ENCODE results near the gene GALP.
A peak's percentile ranks its signal among the peaks of the same experiment; 100 is the strongest.

Gene GALP

DNA sequence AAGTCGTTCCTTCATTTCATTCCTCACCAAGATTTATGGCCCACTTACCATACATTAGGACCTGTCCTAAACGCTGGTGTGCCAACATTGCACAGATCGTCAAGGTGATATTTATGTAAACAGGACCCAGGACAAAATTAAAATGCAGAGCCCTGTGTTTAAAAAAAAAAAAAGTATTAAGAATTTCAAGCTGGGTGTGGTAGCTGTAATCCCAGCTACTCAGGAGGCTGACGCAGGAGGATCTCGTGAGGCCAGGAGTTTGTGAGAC lies 41.2 kb upstream of the GALP start:
- CTCF ChIA-PET = interaction anchor here (1.8 kb wide), 1 partner anchor 12 kb away, joined by 4 read pairs; no protein-coding TSS in a partner anchor
- DNase-seq (ENCODE audit: low read depth, low spot score) = no peak
- TF ChIP-seq, protein P1, sequence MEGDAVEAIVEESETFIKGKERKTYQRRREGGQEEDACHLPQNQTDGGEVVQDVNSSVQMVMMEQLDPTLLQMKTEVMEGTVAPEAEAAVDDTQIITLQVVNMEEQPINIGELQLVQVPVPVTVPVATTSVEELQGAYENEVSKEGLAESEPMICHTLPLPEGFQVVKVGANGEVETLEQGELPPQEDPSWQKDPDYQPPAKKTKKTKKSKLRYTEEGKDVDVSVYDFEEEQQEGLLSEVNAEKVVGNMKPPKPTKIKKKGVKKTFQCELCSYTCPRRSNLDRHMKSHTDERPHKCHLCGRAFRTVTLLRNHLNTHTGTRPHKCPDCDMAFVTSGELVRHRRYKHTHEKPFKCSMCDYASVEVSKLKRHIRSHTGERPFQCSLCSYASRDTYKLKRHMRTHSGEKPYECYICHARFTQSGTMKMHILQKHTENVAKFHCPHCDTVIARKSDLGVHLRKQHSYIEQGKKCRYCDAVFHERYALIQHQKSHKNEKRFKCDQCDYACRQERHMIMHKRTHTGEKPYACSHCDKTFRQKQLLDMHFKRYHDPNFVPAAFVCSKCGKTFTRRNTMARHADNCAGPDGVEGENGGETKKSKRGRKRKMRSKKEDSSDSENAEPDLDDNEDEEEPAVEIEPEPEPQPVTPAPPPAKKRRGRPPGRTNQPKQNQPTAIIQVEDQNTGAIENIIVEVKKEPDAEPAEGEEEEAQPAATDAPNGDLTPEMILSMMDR (IDR thresholded peaks at IDR 0.05; ENCODE audit: insufficient read depth, low read length, missing control alignments) = no peak
- H3K4me3 ChIP-seq (ENCODE audit: low read depth, low read length) = no peak overlapping the region
- POLR2A ChIA-PET = no interaction called here

DNA sequence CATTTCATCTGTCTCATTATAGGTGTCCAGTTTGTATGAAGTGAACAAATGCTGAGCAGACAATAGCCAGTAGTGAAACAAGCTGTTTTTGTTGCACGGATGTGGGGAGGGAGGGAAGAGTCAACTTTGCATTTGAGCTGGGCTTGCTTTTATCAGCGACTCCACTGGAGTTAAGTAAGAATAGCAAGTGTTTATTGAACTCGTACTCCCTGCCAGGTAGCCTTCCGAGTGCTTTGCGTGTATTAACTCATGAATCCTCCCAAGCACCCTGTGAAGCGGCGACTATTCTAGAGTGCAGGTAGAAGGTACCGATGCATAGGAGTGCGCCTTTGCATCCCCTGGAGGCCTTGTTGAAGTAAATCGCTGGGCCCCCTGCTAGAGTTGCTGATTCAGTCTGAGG lies 39.4 kb upstream of the GALP start:
- ChIA-PET POLR2A (no interaction called here), CTCF (no interaction called here)

DNA sequence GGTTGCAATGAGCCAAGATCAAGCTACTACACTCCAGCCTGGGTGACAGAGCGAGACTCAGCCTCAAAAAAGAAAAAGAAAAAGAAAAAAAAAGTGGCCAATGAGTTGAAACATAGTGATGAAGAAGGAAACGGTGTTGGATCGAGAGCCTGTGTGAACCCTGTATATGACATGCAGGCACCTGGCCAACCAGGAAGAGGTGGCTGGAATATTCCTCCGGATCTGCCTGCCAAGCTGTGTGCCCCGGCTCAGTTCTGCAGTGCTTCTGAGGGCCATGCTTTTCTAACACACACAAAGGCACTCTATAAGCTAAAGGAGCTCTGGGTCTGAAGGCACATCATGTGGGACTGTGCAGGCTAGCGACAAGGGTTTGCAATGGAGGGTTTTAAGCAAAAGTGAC lies 38.4 kb upstream of the GALP start:
- POLR2A ChIA-PET = no interaction called here

More for the DNA sequence above, 39.4 kb upstream of the GALP start:
- no peak overlapping the region for H3K4me3 ChIP-seq (ENCODE audit: low read depth, low read length)
- no peak for DNase-seq (ENCODE audit: low read depth, low spot score)
- TF ChIP-seq, protein P1 (IDR thresholded peaks at IDR 0.05; ENCODE audit: insufficient read depth, low read length, missing control alignments) = no peak

DNA sequence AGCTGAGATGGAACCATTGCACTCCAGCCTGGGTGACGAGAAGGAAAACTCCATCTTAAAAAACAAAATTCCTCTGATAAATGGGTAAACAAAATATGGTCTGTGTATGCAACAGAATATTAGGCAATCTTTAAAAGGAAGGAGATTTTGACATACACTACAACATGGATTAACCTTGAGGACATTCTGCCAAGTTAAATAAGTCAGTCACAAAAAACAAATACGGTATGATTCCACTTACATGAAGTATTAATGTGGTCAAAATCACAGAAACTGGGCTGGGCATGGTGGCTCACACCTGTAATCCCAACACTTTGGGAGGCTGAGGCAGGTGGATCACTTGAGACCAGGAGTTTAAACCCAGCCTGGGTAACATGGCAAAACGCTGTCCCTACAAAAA lies 37.7 kb upstream of the GALP start:
- no peak for DNase-seq (ENCODE audit: low read depth, low spot score)
- ChIA-PET CTCF (interaction anchor here (0.5 to 0.7 kb wide), 2 partner anchors 60 to 126 kb away, joined by 3 read pairs; no protein-coding TSS in a partner anchor), POLR2A (no interaction called here)
- TF ChIP-seq, protein P1 (IDR thresholded peaks at IDR 0.05; ENCODE audit: insufficient read depth, low read length, missing control alignments) = no peak
- H3K4me3 ChIP-seq (ENCODE audit: low read depth, low read length) = no peak overlapping the region

More for the DNA sequence above, 38.4 kb upstream of the GALP start:
- no peak for DNase-seq (ENCODE audit: low read depth, low spot score)
- TF ChIP-seq, protein P1 (IDR thresholded peaks at IDR 0.05; ENCODE audit: insufficient read depth, low read length, missing control alignments) = no peak
- no peak overlapping the region for H3K4me3 ChIP-seq (ENCODE audit: low read depth, low read length)
- CTCF ChIA-PET = interaction anchor here (0.5 to 0.7 kb wide), 2 partner anchors 59 to 127 kb away, joined by 3 read pairs; no protein-coding TSS in a partner anchor

DNA sequence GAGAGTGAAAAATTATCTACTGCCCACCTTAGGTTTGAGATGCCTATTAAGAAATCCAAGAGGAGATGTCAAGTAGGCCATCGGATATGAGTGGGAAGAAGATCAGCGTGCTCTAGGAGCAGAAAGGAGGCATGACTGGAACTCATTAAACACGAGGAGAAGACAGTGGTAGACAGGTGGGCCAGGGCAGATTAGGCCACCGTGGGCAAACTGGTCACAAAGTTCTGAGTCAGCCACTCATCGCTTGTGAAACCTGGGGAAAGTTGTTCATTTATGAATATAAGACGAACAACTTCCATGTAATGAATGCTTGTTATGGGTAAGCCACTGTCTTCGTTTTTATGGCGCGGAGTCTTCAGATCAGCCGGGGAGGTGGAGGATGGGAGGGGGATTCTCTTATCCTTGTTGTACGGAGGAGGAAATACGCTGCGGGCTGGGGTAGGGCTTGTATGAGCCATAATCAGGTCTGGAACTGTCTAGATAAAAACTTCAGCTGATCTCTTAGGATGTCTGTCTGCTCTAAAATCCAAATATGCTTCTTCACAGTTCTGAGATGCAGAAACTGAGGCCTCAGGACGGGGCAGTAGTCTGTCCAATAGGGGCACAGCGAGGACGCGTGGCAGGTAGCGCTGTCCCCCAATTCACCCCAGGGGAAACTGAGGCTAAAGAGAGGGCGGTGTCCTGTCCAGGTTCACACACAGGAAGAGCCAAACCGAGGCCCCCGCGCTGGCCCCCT lies 35.8 kb upstream of the GALP start:
- ChIA-PET POLR2A (interaction anchor here (1.5 kb wide), 1 partner anchor 19 kb away, joined by 11 read pairs; the partner anchor contains the start of gene ZNF787), CTCF (no interaction called here)
- peak overlapping the region; percentile 63 for H3K4me3 ChIP-seq (ENCODE audit: low read depth, low read length)
- TF ChIP-seq, protein P1 (IDR thresholded peaks at IDR 0.05; ENCODE audit: insufficient read depth, low read length, missing control alignments) = no peak
- no peak for DNase-seq (ENCODE audit: low read depth, low spot score)

DNA sequence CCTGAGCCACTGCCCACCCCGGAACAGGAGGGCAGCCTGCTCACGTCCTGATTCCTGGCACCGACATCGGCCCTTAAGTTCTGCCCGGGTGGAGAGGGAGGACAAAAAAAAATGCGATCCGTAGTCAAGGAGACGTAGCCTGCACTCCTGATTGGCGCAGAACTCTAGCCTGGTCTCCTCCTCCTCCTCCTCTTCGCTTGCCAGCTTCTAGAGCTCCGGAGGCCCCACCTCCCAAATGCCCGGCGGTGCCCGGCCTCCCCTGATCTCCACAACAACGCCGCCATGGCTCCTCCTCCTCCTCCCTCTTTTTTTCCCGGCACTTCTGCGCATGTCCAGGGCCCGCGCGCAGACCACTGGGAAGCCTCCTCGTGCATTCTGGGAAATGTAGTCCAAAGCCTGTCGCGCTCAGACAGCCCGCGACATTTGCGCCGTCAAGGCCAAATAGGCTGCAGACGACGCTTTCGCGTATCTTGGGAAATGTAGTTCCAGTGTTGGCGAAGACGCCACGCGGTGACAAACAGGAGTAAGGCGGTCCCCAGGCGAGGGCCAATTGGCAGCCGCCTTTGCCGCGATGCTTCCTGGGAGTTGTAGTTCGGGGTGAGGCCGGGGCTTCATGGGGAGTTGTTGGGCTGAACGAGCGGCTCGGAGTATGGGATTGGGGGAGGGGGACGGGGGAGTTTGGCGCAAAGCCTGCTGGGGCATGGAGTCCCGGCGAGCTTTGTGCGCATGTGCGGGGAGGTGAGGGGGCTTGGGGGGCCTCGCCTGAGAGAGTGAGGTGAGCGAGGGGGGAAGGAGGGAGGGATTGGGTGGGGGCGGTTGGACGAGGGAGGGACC lies 35.0 kb upstream of the GALP start, which contains the start of gene ZNF444:
Gene ZNF444, plus strand, starts transcription at position 705 of the 834 bp plus-strand sequence. CDS start 5,625 bp downstream, outside the sequence.
- ChIA-PET CTCF (interaction anchor here (0.5 kb wide), 1 partner anchor 252 kb away, joined by 3 read pairs; no protein-coding TSS in a partner anchor), POLR2A (interaction anchor here (0.6 to 1.5 kb wide), 2 partner anchors 19 to 22 kb away, joined by 3 to 11 read pairs; partner anchors contain the start of gene ZNF787)
- TF ChIP-seq, protein P1 (IDR thresholded peaks at IDR 0.05; ENCODE audit: insufficient read depth, low read length, missing control alignments) = no peak
- H3K4me3 ChIP-seq (ENCODE audit: low read depth, low read length) = peak within 1 kb of the TSS; percentile 66
- peak; percentile 97 for DNase-seq (ENCODE audit: low read depth, low spot score)
